ENCODE results near the gene CLEC16A. TPM values are rescaled to one million over a fixed set of nuclear protein-coding genes. Genes with fewer than 3 reads are reported as not detected.

CLEC16A gene
- total and polyA plus RNA-seq, 2 donors (not counting 1 experiment from before 2014, with no cell fraction given), result 21.9 to 79.5 TPM

DNA sequence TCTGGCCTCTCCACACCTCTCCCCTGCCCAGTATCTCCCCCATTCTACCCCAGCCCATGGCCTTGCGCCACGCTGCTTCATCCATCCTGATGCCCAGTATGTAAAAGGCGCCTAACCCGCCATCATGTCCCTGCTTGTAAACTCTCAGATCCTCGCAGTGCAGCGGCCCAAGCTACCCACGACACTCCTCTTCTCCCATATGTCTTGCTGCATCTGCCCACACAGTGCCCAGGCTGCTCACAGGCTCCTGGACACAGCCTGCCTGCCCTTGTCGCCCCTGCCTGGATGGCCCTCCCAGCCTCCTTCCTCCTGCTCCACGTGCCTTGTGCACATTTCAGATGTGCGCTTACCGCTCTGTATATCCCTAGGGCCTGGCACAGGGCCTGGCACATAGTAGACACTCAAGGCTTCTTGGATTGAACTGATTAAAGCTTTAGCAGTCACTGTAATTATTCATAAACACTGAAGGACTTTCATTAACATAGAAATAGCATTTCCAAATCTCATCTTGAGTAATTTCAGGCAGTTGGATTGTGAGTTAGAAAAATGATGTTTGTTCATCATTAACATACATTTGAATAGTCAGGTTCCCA, 129.1 kb downstream of the CLEC16A start:
- Mint-ChIP-seq H3K27me3 (no peaks in the 10 kb centered on the region), H3K9me3 (ENCODE audit: insufficient read depth) (no peaks in the 10 kb centered on the region), H3K4me3 (no peak overlapping the region), H3K4me1 (peaks cover 49% of the 10 kb centered on the region), H3K27ac (peak overlapping the region; percentile 21)
- intact Hi-C loops (cut with micrococcal nuclease), result loop anchor here (10.0 kb wide), 1 partner anchor 281 kb away; no protein-coding TSS in a partner anchor
- no peak overlapping the region for H3K27ac ChIP-seq (ENCODE audit: low read length in 2 of 2)
- ATAC-seq (ENCODE audit: low read depth) (no peak), DNase-seq (no peak)
- no peaks in the 10 kb centered on the region for H4K20me1 ChIP-seq (ENCODE audit: control insufficient read depth, insufficient read depth, low read length, poor library complexity, severe bottlenecking)
- H3K4me1 ChIP-seq (ENCODE audit: control insufficient read depth in 2 of 2, insufficient read depth in 2 of 2, low read length in 2 of 2), result peaks cover 30 to 32% of the 10 kb centered on the region in 2 donors
- H3K9me3 ChIP-seq (ENCODE audit: control extremely low read depth in 1 of 3, control insufficient read depth in 2 of 3, insufficient read depth in 1 of 3, low read length in 2 of 3), result no peaks in the 10 kb centered on the region
- no peak overlapping the region for H2AFZ ChIP-seq (ENCODE audit: insufficient read depth, low read depth, low read length, poor library complexity, severe bottlenecking)
- H3K36me3 ChIP-seq (replicated peaks in 1 of 2; ENCODE audit: control extremely low read depth in 1 of 2, control insufficient read depth in 1 of 2, extremely low read depth in 1 of 2, insufficient read depth in 2 of 2, low read length in 1 of 2), result peaks cover 7 to 17% of the 10 kb centered on the region in 2 experiments
- no peaks in the 10 kb centered on the region for H3K79me2 ChIP-seq (ENCODE audit: control insufficient read depth, insufficient read depth, low read length)
- H3K4me3 ChIP-seq (ENCODE audit: control extremely low read depth in 1 of 5, extremely low read depth in 1 of 5, insufficient read depth in 1 of 5, low read depth in 2 of 5, low read length in 4 of 5), result no peak overlapping the region
- CTCF ChIA-PET, result interaction anchor here (1.1 to 1.6 kb wide), 2 partner anchors 12 to 21 kb away, joined by 3 to 5 read pairs; no protein-coding TSS in a partner anchor
- WGBS (ENCODE audit: insufficient coverage), result 98% methylated on average over 10 of the region's 11 CpGs
- no peaks in the 10 kb centered on the region for H3K27me3 ChIP-seq (replicated peaks in 1 of 4; ENCODE audit: control extremely low read depth in 1 of 4, control insufficient read depth in 3 of 4, insufficient read depth in 4 of 4, low read length in 3 of 4)
- no peak overlapping the region for H3K4me2 ChIP-seq (replicated peaks; ENCODE audit: low read depth, low read length, poor library complexity, severe bottlenecking)
- no peak overlapping the region for H3K9ac ChIP-seq (ENCODE audit: low read length)
- POLR2A ChIA-PET, result no interaction called here
- TF ChIP-seq, protein P1, sequence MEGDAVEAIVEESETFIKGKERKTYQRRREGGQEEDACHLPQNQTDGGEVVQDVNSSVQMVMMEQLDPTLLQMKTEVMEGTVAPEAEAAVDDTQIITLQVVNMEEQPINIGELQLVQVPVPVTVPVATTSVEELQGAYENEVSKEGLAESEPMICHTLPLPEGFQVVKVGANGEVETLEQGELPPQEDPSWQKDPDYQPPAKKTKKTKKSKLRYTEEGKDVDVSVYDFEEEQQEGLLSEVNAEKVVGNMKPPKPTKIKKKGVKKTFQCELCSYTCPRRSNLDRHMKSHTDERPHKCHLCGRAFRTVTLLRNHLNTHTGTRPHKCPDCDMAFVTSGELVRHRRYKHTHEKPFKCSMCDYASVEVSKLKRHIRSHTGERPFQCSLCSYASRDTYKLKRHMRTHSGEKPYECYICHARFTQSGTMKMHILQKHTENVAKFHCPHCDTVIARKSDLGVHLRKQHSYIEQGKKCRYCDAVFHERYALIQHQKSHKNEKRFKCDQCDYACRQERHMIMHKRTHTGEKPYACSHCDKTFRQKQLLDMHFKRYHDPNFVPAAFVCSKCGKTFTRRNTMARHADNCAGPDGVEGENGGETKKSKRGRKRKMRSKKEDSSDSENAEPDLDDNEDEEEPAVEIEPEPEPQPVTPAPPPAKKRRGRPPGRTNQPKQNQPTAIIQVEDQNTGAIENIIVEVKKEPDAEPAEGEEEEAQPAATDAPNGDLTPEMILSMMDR (IDR thresholded peaks at IDR 0.05), result no peak
- no peak for TF ChIP-seq EZH2 (IDR thresholded peaks at IDR 0.05; ENCODE audit: borderline replicate concordance, insufficient read depth, low read depth, low read length, poor library complexity, severe bottlenecking)

DNA sequence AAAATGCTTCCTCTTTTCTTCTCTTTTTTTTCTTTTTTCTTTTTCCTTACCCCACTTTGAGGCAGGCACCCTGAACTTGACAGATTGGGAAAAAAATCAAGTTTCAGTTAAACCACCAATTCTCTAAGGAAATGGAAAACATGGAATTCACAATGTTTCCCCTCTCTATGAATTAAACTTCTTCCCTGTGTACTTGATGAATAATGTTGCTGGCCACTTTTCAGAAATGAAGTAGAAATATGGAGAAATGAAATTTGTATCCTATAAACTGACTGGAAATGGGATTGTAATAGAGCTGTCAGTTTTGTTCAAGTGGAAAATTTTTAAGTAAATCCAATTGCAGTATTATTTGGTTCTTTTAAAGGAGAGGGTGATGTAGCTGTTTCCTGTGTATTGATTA, 129.8 kb downstream of the CLEC16A start:
- no peaks in the 10 kb centered on the region for H3K79me2 ChIP-seq (ENCODE audit: control insufficient read depth, insufficient read depth, low read length)
- ATAC-seq (ENCODE audit: low read depth) (no peak), DNase-seq (no peak)
- peaks cover 36 to 39% of the 10 kb centered on the region in 2 donors for H3K4me1 ChIP-seq (ENCODE audit: control insufficient read depth in 2 of 2, insufficient read depth in 2 of 2, low read length in 2 of 2)
- H3K9me3 ChIP-seq (ENCODE audit: control extremely low read depth in 1 of 3, control insufficient read depth in 2 of 3, insufficient read depth in 1 of 3, low read length in 2 of 3), result no peaks in the 10 kb centered on the region
- H3K27ac ChIP-seq (ENCODE audit: low read length in 2 of 2), result no peak overlapping the region
- H3K27ac Mint-ChIP-seq, result peak overlapping the region; percentile 21
- no peak overlapping the region for H3K4me3 ChIP-seq (ENCODE audit: control extremely low read depth in 1 of 5, extremely low read depth in 1 of 5, insufficient read depth in 1 of 5, low read depth in 2 of 5, low read length in 4 of 5)
- no peak overlapping the region for H3K9ac ChIP-seq (ENCODE audit: low read length)
- H3K27me3 Mint-ChIP-seq, result no peaks in the 10 kb centered on the region
- intact Hi-C loops (cut with micrococcal nuclease), result loop anchor here (10.0 kb wide), 1 partner anchor 281 kb away; no protein-coding TSS in a partner anchor
- peaks cover 7 to 14% of the 10 kb centered on the region in 2 experiments for H3K36me3 ChIP-seq (replicated peaks in 1 of 2; ENCODE audit: control extremely low read depth in 1 of 2, control insufficient read depth in 1 of 2, extremely low read depth in 1 of 2, insufficient read depth in 2 of 2, low read length in 1 of 2)
- H3K4me1 Mint-ChIP-seq, result peaks cover 55% of the 10 kb centered on the region
- no peaks in the 10 kb centered on the region for H3K9me3 Mint-ChIP-seq (ENCODE audit: insufficient read depth)
- no peak for TF ChIP-seq EZH2 (IDR thresholded peaks at IDR 0.05; ENCODE audit: borderline replicate concordance, insufficient read depth, low read depth, low read length, poor library complexity, severe bottlenecking)
- TF ChIP-seq, protein P1 (IDR thresholded peaks at IDR 0.05), result no peak
- POLR2A ChIA-PET, result no interaction called here
- H3K4me2 ChIP-seq (replicated peaks; ENCODE audit: low read depth, low read length, poor library complexity, severe bottlenecking), result no peak overlapping the region
- no peak overlapping the region for H2AFZ ChIP-seq (ENCODE audit: insufficient read depth, low read depth, low read length, poor library complexity, severe bottlenecking)
- no peak overlapping the region for H3K4me3 Mint-ChIP-seq
- no peaks in the 10 kb centered on the region for H3K27me3 ChIP-seq (replicated peaks in 1 of 4; ENCODE audit: control extremely low read depth in 1 of 4, control insufficient read depth in 3 of 4, insufficient read depth in 4 of 4, low read length in 3 of 4)
- no peaks in the 10 kb centered on the region for H4K20me1 ChIP-seq (ENCODE audit: control insufficient read depth, insufficient read depth, low read length, poor library complexity, severe bottlenecking)
- CTCF ChIA-PET, result interaction anchor here (0.6 to 1.6 kb wide), 4 partner anchors 12 to 660 kb away, joined by 3 to 5 read pairs (median 4); no protein-coding TSS in a partner anchor
